Muscle of back (tissue), 11 donors: ENCODE results near the gene MSGN1. TPM values are rescaled to one million over a fixed set of nuclear protein-coding genes. Genes with fewer than 3 reads are reported as not detected.
"Not testable (repeated sequence)": the region's sequence is repeated elsewhere in the genome, so short reads cannot be mapped to it uniquely, and the experiment has no call there.

Source experiments
- DNase-seq, 3 donors: peaks; one replicate each; pipeline versions ENCODE4 v3.0.0 to v3.0.0-alpha.2; 2013
- polyA plus RNA-seq, 10 donors: library from polyadenylated mRNA; unstranded; fragments of 120-200 nt; gene quantifications; one replicate each; pipeline ENCODE4 v1.2.1, GENCODE V29; 2013; ENCODE audit not compliant: insufficient read length in 10 of 10

The MSGN1 gene
- polyA plus RNA-seq, 10 donors, result 0.35 to 1.7 (median 0.55) TPM; not detected in 2

- no peak for DNase-seq
These were observed 11.9 kb upstream of the MSGN1 start for GRCh38 chr2:17804358-17804757.

DNA sequence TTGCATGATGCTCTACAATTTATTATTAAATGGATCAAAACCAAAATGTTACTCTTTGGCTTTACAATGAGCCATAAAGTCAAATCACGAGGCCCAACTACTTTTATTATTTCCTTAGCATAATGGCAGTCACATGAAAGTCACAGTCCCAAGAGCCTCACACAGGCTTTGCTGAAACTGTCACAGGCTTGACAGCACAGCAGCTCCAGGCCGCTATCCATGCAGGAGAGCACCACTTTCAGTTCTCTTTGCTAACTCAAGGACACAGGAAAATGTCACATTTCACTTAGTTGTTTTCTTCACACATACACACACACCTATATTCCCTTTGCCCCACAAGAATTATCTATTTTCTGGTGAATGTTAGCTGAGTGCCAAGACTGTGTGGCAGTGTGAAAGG, 11.1 kb upstream of the MSGN1 start:
- no peak for DNase-seq

GRCh38 chr2:17805717-17806363, 10.4 kb upstream of the MSGN1 start:
- peak in 1 of 3 donors; percentile 56 for DNase-seq

DNA sequence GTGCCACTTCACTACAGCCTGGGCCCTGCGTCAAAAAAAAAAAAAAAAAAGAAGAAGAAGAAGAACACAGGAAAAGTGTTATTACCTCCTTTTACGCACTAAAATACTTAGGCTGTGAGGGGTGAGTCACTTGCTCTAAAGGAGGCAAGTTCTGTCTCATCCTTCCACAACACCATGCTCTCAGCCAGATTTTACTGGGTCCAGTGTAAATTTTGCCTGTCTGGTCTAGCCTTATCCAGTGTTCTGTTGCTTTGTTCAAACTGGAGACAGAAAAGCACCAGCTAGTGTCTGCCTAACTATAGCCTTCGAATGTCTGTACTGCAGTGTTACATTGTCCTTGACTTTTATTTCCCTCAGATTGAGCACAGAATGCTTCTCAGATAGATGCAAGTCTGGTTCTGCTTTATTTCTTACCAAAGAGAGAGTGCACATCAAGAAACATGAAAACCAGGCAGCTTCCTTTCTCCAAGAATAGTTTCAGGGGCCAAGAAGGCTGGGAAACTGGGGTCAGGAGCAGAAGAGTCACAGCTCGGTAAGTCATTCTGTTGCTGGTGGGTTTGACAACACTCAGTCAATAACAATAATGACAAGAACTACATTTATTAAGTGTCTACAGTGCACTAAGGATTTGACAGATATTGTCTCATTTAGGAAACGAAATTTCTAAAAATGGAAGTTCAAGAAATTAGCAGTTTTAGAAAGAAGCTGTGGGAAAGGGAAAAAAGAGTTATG, 3.1 kb upstream of the MSGN1 start:
- DNase-seq, result peak in 1 of 3 donors; percentile 43

GRCh38 chr2:17813742-17814473, 2.4 kb upstream of the MSGN1 start:
- peak in 1 of 3 donors; percentile 81 for DNase-seq

DNA sequence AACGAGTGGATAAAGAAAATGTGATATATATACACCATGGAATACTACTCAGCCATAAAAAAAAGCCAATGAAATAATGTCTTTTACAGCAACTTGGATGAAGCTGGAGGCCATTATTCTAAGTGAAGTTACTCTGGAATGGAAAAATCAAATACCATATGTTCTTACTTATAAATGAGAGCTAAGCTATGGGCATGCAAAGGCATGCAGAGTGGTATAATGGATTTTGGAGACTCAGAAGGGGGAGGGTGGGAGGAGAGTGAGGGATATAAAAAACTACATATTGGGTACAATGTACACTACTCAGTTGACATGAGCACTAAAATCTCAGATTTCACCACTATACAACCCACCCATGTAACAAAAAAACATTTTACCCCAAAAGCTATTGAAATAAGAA, 1.7 kb upstream of the MSGN1 start:
- DNase-seq, result no peak

DNA sequence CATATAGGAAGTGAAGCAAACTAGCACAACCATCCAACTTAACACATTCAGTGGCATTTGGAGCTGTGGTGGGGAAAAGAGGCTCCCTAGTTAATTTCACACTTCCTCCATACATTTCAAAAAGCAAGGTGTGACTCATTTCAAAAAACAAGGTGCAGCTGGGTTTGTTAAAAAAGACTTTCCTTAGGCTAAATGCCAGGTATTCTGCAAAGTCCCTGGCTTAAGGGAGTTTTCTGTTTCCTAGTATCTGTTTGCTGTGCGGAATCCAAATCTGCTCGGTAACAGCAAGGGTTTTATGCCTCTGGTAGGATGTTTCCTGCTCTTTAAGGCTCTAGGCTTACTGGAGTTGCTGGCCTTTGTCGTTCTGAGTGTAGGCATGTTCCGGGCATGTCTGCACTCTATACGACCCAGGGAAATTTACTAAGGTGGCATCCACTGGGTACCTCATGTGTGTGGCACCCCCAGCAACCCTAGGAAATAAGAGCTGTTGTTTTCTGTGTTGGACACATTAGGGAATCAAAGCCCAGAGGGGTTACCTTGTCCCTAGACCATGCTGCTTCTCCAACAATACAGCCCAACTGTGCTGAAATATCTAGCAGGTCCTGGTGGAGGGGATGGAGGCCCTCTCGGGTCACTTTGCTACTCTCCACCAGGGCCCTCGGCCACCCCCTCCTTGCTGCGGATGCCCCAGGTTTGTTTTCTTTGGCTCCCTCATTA, 634 bp upstream of the MSGN1 start:
- no peak for DNase-seq

DNA sequence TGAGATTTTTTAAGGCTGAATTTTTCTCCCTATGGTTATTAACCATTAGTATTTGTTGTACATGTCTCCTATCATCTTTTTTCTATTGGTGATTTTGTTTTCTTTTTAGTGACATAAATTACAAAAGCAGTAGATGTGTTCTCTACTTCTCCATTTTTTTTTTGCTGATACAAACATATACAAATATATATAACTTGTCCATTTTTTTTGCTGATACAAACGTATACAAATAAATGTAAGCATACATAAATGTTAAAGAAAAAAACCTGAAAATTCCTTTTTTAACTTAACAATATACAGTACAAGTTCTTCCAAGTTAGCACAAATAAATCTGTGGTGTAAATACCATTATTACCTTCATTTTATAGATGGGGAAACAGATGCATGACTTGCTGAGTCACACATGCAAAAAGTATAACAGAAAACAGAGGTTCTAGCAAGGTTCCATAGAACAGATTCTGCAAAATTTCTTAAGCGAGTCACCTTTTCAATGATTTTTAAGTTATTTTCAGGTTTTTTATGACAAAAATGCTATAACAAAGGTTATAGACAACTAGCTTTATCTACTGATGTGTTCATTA, 2.1 kb downstream of the MSGN1 start:
- no peak for DNase-seq

DNA sequence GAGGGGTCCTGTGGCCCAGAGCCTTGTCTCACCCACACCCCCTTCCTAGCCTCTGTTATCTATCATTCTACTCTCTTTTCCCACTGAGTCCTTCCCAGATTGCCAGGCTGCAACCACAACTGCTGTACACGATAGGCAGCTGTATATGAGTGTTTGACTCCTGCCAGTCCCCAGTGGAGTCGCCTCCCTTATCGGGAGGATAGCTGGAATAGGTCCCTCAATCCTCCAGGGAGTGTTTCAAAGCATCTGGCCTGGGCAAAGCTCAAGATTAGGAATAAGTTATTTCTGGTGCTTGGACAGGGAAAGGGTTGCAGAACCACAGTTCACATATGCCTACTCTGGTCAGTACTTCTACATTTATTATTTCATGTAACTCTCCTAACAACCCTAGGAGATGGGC, 4.8 kb downstream of the MSGN1 start:
- DNase-seq, result no peak

- DNase-seq, result no peak
These were observed 5.5 kb downstream of the MSGN1 start for GRCh38 chr2:17821535-17822444.

- DNase-seq, result peak in 1 of 3 donors; percentile 42
These were observed 6.3 kb downstream of the MSGN1 start for GRCh38 chr2:17822445-17823117.

- DNase-seq, result not testable (repeated sequence)
These were observed 7.4 kb downstream of the MSGN1 start for GRCh38 chr2:17823646-17824045.

DNA sequence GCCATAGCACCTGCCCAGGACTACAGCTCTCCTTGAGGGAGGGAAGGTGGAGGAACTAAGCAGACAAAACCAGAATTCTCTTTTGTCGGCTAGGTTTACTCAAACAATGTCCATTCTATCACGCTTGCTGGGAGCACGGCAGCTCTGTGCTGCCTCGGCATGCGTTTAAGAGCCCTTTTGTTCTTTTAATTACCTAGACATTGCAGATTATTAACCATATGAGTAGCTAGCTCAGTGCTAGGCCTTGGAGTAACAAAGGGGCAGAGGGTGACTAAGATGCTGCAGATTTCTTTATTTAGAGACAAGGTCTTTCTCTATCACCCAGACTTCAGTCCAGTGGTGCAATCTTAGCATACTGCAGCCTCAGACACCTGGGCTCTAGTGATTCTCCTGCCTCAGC, 11.1 kb downstream of the MSGN1 start:
- DNase-seq, result no peak

- DNase-seq, result no peak
These were observed 11.5 kb downstream of the MSGN1 start for GRCh38 chr2:17827785-17828184.

DNA sequence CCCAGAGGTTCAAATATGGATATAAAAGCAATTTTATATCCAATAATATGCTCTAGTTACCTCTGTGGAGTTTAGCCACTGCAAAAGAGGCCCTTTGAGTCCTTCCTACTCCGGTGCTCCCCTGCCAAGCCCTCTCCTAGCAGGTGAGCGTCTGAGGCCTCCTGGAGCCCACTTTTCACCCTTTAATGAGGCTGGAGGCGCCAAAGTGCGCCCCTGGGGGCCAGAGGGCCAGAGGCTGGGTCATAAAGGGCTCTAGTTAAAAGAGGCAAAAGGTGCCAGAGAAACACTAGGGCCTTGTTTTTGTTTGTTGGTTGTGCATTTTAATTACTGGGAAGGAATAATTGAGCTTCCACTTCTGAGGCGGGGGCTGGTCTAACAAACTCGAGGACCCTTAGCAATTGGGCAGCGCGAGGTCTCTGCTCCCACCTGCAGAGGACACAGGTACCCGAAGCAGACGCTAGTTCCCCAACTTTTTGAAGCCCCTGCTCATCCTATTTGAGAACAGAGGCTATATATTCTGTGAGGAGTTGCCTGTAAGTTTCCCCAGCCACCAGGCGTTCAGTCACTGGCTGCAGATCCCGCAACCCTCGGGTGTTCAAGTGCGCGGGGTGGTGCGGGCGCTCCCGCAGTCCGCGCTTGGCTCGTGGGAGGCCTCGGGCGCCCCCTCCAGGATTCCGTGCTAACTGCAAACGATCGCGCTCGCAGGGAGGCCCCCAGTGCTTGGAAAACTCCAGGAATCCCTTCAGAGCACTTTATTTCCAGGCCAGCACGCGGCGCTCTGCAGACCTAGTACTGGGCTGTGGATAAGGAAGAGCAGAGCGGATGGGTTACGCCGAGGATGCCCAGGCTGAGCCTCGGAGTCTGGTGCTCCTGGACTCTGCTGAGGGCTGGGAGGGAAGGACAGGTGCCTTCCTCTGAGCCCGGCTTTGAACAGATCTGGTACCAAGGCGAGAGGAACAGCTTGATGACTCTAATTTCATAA, 14.1 kb downstream of the MSGN1 start:
- DNase-seq, result peak; percentile 68 to 90 (median 76)

DNA sequence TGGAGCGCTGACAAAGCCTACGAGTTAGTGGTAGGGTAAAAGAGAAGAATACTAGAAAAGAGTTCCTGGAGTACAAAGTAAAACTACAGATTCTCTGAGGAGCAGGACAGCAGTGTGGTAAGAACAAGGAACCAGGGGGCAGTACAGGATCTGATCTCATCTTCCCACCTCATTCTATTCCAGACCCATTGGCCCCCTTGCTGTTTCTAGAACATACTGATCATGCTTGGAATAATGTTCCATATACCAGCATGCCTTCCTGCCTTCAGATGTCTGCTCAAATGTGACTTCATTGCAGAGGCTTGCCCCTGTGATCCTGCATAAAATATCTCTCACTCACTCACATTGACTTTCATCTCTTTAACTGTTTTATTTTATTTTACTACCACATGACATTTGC, 19.3 kb downstream of the MSGN1 start:
- DNase-seq, result no peak

DNA sequence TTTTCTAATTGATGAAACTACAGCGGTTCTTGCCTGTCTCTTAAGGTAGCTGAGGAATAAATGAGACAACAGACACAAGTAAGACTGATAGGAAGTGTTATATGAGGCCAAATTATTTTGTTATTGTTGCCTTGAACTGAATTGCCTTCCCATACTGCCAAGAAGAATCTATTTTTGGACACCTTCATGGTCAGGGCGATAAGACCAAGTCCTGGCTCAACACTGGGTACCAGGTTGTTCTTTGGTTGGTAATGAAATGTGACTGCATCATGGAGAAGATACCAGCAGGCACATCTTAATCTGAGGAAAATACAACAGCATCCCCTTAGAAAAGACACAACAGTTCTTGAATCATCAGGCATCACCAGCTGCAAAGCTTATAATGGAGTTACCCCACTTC, 23.7 kb downstream of the MSGN1 start:
- DNase-seq, result no peak

- no peak for DNase-seq
These were observed 27.2 kb downstream of the MSGN1 start for GRCh38 chr2:17843457-17843856.

DNA sequence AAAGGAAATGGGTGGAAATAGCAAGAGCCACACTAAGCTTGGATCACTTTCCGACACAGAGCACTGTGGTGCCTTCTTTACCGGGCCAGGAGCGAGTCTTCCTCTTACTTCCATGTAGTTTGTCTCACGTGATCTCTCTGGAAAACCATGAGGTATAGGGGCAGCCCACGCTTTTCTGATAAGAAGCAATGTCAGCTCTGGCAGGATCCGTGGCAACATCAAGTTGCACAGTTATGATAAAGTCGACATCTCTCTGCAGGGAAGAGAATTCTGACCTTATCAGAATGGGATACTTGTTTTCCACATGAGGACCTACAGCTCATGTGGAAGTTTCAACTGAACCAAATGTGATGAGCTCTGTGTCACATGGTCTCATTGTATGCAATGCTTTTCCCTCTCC, 29.5 kb downstream of the MSGN1 start:
- no peak for DNase-seq
